ENCODE measurements around the gene ACYP2.
A peak's percentile ranks its signal among the peaks of the same experiment; 100 is the strongest.

ACYP2 gene

GRCh38 chr2:54330162-54330925 is 214.9 kb downstream of the ACYP2 start:
- DNase-seq = peak; percentile 95

DNA sequence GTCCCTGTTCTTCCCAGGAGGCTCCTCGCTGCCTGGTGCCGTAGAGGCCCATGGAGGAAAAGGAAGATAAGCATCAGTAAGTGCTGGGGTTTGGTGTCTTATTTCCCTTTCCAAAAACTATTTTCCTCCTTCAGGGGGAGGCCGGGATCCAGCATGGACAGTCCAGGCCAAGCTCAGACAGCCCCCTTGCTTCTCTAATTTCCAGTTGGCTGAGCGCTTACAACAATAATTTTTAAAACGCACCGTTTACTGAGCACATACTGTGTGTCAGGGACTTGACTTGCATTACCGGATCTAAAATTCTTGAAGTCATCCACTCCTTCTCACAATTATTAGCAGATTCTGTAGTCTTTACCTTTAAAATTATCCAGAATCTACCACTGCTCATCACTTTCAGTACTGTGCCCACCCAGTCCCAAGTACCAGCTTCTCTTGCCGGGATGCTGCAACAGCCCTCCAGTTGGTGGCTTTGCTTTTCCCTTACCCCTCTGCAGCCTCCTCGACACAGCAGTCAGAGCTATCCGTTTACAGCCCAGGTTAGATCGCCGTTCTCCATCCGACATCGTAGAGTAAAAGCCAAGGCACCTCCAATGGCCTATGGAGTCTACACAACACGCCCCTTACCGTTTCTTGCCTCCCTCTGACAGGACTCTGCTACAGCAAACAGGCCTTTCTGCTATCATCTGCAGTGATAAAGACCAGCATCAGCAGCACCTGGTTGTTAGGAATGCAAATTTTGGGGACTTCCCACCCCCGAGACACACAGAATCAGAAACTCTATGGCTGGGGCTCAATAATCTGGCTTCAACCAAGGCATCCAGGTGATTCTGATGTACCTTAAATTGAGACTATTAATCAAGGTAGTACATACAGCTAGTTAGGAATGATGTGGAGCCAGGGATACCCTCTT is 215.8 kb downstream of the ACYP2 start:
- DNase-seq = no peak

- no peak for DNase-seq
These were observed 217.0 kb downstream of the ACYP2 start for GRCh38 chr2:54332386-54332785.

GRCh38 chr2:54336136-54336976 is 220.9 kb downstream of the ACYP2 start:
- DNase-seq = no peak

GRCh38 chr2:54336977-54337255 is 221.5 kb downstream of the ACYP2 start:
- DNase-seq = no peak

DNA sequence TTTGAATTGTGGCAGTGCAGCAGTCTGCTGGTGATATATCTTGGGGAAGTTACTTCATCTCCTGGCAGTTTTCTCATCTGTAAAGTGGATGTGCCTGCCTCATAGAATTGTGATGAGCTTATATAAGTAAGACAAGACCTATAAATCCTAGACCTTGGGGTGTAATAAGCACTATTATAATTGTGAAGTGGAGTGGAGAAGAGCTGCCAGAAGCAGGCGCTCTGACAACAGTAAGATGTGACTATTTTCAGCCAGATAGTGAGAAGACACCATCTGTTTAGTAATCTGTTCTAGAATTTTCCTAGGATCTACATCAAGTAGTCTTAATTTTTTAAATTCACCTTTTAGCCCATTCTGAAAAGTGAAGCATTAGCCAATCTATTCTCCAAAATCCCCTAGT is 226.2 kb downstream of the ACYP2 start:
- no peak for DNase-seq

GRCh38 chr2:54342603-54343002 is 227.2 kb downstream of the ACYP2 start:
- DNase-seq = no peak

- no peak for DNase-seq
These were observed 232.2 kb downstream of the ACYP2 start for GRCh38 chr2:54347622-54348021.

- DNase-seq = no peak
These were observed 233.2 kb downstream of the ACYP2 start for GRCh38 chr2:54348646-54349045.

- DNase-seq = no peak
These were observed 235.0 kb downstream of the ACYP2 start for GRCh38 chr2:54350426-54350825.

DNA sequence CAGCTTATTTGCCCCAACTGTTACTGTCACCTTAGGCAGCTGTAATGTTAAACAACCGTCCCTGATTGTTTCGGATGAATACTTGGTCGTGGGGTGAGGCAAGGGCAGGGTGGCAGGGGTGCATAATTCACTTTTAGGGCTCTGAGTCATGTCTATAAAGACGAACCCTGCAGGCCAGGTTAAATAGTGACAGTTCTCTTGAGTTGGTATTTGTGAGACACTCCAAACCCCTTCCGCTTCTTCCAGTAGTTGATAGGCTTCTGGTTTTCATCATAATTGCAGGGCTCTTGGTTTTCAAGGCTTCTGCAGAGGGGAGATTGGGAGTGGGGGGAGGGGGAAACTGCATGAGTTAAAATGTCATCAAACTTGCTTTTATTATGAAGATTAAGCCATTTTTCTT is 237.8 kb downstream of the ACYP2 start:
- DNase-seq = no peak
